Suprapubic skin (tissue), 4 donors: ENCODE results near the gene ST6GALNAC4. TPM values are rescaled to one million over a fixed set of nuclear protein-coding genes. Genes with fewer than 3 reads are reported as not detected.

ENCODE experiments used
- DNase-seq, 2 donors: peaks; one replicate each; pipeline ENCODE4 v3.0.0-alpha.2; 2019; ENCODE audit warnings: low spot score in 2 of 2
- H3K27ac ChIP-seq: fragments of 200-600 bp; sonication (generic); one replicate; pipeline ENCODE4 v1.5.1; 2019
- H3K27me3 ChIP-seq: fragments of 200-600 bp; sonication (generic); one replicate; pipeline ENCODE4 v1.5.1; 2019
- H3K36me3 ChIP-seq: fragments of 200-600 bp; sonication (generic); one replicate; pipeline ENCODE4 v1.5.1; 2019
- H3K4me1 ChIP-seq: fragments of 200-600 bp; sonication (generic); one replicate; pipeline ENCODE4 v1.5.1; 2019
- H3K4me3 ChIP-seq: fragments of 200-600 bp; sonication (generic); one replicate; pipeline ENCODE4 v1.5.1; 2019; ENCODE audit warnings: mild to moderate bottlenecking
- H3K9me3 ChIP-seq: fragments of 200-600 bp; sonication (generic); one replicate; pipeline ENCODE4 v1.5.1; 2019
- EP300 ChIP-seq: sonication (generic); formaldehyde crosslinking; IDR thresholded peaks from one replicate; pipeline ENCODE4 v1.6.1; 2017; ENCODE audit warnings: antibody characterized with exemption
- POLR2A ChIP-seq, 2 donors: fragments of 450-650 bp; IDR thresholded peaks; one replicate each; pipeline ENCODE4 v1.6.1; 2017; ENCODE audit warnings: antibody characterized with exemption in 2 of 2, mild to moderate bottlenecking in 2 of 2, moderate library complexity in 2 of 2
- POLR2AphosphoS5 ChIP-seq, 3 donors: sonication (generic); formaldehyde crosslinking; IDR thresholded peaks; one replicate each; pipeline ENCODE4 v1.6.1; 2017; ENCODE audit warnings: antibody characterized with exemption in 3 of 3
- WGBS: methylation state at CpG from one replicate; pipeline ENCODE4 v1.1.5; 2018; 5-methylcytosine and 5-hydroxymethylcytosine counted together
- total RNA-seq, 4 donors: library from RNA; depleted of rRNA; stranded (reverse); fragments of >200 nt; gene quantifications; one replicate each; pipeline ENCODE4 v1.1.0, GENCODE V29; 2016
- TF ChIP-seq, protein P1 (sequence below), 2 donors: fragments of 200-600 bp in 1 of 2; fragments of 450-650 bp in 1 of 2; sonication (generic) in 1 of 2; IDR thresholded peaks; one replicate each; pipeline ENCODE4 v1.5.1; 2016 to 2019; ENCODE audit warnings: antibody characterized with exemption in 2 of 2, mild to moderate bottlenecking in 1 of 2, moderate library complexity in 1 of 2

ST6GALNAC4 gene
- total RNA-seq, 4 donors from 2014 or later, result 14.6 to 25.2 (median 20.2) TPM

DNA sequence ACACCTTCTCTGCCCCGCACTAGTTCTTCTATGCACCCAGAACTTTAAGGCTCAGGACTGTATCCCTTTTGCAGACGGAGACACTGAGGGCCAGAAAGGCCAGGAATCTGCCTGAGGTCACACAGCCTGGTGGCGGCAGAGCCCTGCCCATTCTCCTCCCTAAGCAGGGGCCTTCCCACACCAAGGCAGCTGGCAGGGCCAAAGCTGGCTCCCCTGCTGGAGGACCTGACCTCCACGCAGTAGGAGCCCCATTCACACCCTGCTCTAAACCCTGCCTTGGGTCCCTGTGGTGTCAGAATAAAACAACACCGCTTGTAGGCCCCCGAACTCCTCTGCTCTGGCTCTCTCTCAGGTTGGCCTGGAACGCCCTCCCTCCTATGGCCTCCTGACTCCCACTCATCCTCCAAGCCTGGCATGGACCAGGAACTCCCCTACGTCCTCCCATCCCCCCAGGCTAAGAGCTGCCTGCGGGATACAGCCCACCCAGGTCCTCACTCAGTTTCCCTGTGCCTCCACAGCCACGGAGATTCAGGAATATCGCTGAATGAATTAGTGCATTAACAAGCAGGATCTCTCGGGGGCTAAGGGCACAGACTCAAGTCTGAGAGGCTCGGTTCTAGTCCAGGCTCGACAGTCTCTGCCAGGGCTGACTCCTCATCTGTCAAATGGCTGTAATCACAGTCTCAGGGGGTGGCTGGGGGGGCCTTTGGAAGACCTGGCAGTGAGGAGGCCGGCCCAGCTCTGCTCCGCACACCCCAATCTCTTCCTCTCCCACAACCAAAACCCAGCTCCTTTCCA, 20.2 kb downstream of the ST6GALNAC4 start:
- Histone ChIP-seq H3K4me3 (peak overlapping the region; percentile 97), H3K27me3 (no peaks in the 10 kb centered on the region), H3K9me3 (peaks cover 8% of the 10 kb centered on the region), H3K36me3 (peaks cover 48% of the 10 kb centered on the region), H3K4me1 (peaks cover 39% of the 10 kb centered on the region), H3K27ac (peak overlapping the region; percentile 97)
- 77% methylated on average over 10 of the region's 16 CpGs for WGBS
- no peak for DNase-seq
- TF ChIP-seq EP300 (no peak), POLR2A (IDR thresholded peaks at IDR 0.05) (no peak)
- TF ChIP-seq, protein P1, sequence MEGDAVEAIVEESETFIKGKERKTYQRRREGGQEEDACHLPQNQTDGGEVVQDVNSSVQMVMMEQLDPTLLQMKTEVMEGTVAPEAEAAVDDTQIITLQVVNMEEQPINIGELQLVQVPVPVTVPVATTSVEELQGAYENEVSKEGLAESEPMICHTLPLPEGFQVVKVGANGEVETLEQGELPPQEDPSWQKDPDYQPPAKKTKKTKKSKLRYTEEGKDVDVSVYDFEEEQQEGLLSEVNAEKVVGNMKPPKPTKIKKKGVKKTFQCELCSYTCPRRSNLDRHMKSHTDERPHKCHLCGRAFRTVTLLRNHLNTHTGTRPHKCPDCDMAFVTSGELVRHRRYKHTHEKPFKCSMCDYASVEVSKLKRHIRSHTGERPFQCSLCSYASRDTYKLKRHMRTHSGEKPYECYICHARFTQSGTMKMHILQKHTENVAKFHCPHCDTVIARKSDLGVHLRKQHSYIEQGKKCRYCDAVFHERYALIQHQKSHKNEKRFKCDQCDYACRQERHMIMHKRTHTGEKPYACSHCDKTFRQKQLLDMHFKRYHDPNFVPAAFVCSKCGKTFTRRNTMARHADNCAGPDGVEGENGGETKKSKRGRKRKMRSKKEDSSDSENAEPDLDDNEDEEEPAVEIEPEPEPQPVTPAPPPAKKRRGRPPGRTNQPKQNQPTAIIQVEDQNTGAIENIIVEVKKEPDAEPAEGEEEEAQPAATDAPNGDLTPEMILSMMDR (IDR thresholded peaks at IDR 0.05), result no peak

DNA sequence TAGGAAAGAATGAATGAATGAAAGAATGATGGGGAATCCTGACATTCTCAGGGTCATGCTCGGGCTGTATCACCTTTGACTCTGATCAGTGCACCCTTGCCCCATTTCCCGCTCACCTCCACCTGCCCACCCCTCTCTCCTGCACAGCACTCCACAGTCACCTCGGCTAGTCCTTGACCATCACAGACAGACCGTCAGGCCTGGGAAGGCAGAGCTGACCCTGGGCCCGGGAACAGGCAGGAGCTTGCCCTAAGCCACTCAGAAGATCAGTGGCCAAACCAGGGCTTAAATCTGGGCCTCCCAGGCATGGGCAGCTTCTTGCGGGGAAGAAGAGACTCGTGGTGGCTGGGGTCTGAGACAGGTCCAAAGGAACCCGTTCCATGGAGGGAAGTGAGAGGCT, 21.0 kb downstream of the ST6GALNAC4 start:
- Histone ChIP-seq H3K36me3 (peaks cover 54% of the 10 kb centered on the region), H3K4me1 (peaks cover 39% of the 10 kb centered on the region), H3K27ac (no peak overlapping the region), H3K9me3 (peaks cover 8% of the 10 kb centered on the region), H3K4me3 (no peak overlapping the region), H3K27me3 (no peaks in the 10 kb centered on the region)
- TF ChIP-seq, protein P1 (IDR thresholded peaks at IDR 0.05), result no peak
- TF ChIP-seq POLR2A (IDR thresholded peaks at IDR 0.05) (no peak), EP300 (no peak), POLR2AphosphoS5 (IDR thresholded peaks at IDR 0.05) (no peak)
- no peak for DNase-seq
- WGBS, result 99% methylated on average over 8 of the region's 8 CpGs

DNA sequence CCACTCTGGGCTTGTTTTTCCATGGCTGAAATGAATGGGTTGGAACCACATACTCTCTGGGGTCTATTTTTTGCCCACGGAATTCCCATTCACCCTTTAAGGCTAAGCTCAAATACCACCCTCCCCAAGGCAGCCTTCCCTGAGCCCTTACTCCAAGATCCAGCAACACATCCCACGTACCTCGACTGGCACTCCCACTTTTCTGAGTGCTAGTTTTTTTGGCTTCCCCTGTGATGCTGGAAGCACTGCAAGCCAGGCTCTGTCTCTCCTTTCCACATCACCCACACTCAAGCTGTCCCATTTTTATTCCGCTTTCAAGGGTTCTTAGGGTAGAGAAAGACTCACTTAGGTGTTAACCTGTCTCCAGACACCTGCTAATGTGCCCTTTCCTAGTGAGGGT, 23.4 kb downstream of the ST6GALNAC4 start:
- no peak for DNase-seq
- Histone ChIP-seq H3K9me3 (peaks cover 8% of the 10 kb centered on the region), H3K36me3 (peaks cover 74% of the 10 kb centered on the region), H3K4me3 (no peak overlapping the region), H3K4me1 (peaks cover 25% of the 10 kb centered on the region), H3K27me3 (no peaks in the 10 kb centered on the region), H3K27ac (no peak overlapping the region)
- TF ChIP-seq POLR2A (IDR thresholded peaks at IDR 0.05) (no peak), EP300 (no peak), POLR2AphosphoS5 (IDR thresholded peaks at IDR 0.05) (no peak)
- TF ChIP-seq, protein P1 (IDR thresholded peaks at IDR 0.05), result no peak
- 98% methylated on average over 4 of the region's 4 CpGs for WGBS

DNA sequence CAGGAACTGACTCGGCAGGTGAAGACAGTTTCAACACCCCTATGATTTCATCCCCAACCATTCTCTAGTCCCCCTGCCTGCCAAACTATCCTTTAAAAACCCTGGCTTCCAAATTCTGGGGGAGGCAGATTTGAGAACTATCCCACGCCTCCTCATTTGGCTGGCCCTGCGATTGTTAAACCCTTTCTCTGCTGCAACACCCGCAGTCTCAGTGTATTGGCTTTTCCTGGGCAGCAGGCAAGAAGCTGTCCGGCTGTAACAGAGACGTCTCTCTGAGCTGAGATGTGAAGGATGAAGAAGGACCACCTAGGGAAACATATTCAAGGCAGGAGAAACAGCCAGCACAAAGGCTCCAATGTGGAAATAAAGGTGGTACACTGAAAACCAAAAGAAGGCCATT, 24.0 kb downstream of the ST6GALNAC4 start:
- DNase-seq, result no peak
- Histone ChIP-seq H3K27ac (no peak overlapping the region), H3K27me3 (no peaks in the 10 kb centered on the region), H3K36me3 (peaks cover 79% of the 10 kb centered on the region), H3K9me3 (peaks cover 8% of the 10 kb centered on the region), H3K4me3 (no peak overlapping the region), H3K4me1 (peaks cover 20% of the 10 kb centered on the region)
- WGBS, result 97% methylated on average over 6 of the region's 6 CpGs
- TF ChIP-seq, protein P1 (IDR thresholded peaks at IDR 0.05), result no peak
- TF ChIP-seq POLR2A (IDR thresholded peaks at IDR 0.05), result no peak
- TF ChIP-seq EP300, result no peak
- TF ChIP-seq POLR2AphosphoS5 (IDR thresholded peaks at IDR 0.05), result no peak

DNA sequence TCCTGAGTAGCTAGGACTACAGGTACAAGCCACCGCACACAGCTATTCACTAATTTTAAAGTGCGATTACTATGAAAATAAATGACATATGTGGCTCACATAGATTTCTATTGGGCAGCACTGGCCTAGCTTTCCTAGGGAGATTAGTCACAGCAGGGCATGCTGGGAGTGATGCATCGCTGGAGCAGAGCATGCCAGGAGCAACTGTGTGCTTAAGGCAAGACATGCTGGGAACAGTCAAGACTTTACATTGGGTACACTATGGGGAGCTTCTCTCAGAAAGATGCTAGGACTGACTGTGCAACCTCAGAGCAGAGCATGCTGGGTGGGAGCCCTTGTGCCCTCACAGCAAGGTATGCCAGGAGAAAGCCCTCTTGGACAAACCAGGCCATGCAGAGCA, 26.8 kb downstream of the ST6GALNAC4 start:
- 89% methylated on average over 3 of the region's 3 CpGs for WGBS
- peaks cover 1% of the 10 kb centered on the region for H3K4me1 ChIP-seq
- H3K27me3 ChIP-seq, result no peaks in the 10 kb centered on the region
- TF ChIP-seq, protein P1 (IDR thresholded peaks at IDR 0.05), result no peak
- no peak for TF ChIP-seq EP300
- no peak for TF ChIP-seq POLR2AphosphoS5 (IDR thresholded peaks at IDR 0.05)
- no peak for TF ChIP-seq POLR2A (IDR thresholded peaks at IDR 0.05)
- H3K27ac ChIP-seq, result no peak overlapping the region
- H3K4me3 ChIP-seq, result no peak overlapping the region
- no peak for DNase-seq
- H3K9me3 ChIP-seq, result peaks cover 8% of the 10 kb centered on the region
- peaks cover 92% of the 10 kb centered on the region for H3K36me3 ChIP-seq
